HG03139 (cell line): Measurements from ENCODE around the gene ANKLE1.
"Not testable (repeated sequence)": the region's sequence is repeated elsewhere in the genome, so short reads cannot be mapped to it uniquely, and the experiment has no call there.

Experiments
- ATAC-seq: cut with Tn5 transposase; IDR thresholded peaks from one replicate; pipeline ENCODE4 v1.9.1; 2021; ENCODE audit not compliant: unreplicated experiment

The ANKLE1 gene

GRCh38 chr19:17279436-17279835 lies 2.3 kb upstream of the ANKLE1 start:
- no peak for ATAC-seq

- ATAC-seq: no peak
These were observed 906 bp downstream of the ANKLE1 start for GRCh38 chr19:17282488-17283125.

GRCh38 chr19:17283504-17283996 lies 1.8 kb downstream of the ANKLE1 start:
- ATAC-seq: no peak

- no peak for ATAC-seq
These were observed 3.9 kb downstream of the ANKLE1 start for GRCh38 chr19:17285415-17286135.

- no peak for ATAC-seq
These were observed 4.6 kb downstream of the ANKLE1 start for GRCh38 chr19:17286263-17286662.

- no peak for ATAC-seq
These were observed 5.1 kb downstream of the ANKLE1 start for GRCh38 chr19:17286752-17287151.

- no peak for ATAC-seq
These were observed 7.8 kb downstream of the ANKLE1 start for GRCh38 chr19:17289489-17289888.

GRCh38 chr19:17292301-17293074 lies 10.8 kb downstream of the ANKLE1 start:
- ATAC-seq: peak; percentile 75

GRCh38 chr19:17293605-17294004 lies 11.9 kb downstream of the ANKLE1 start:
- no peak for ATAC-seq

GRCh38 chr19:17294051-17294891 lies 12.6 kb downstream of the ANKLE1 start:
- ATAC-seq: no peak

GRCh38 chr19:17295551-17295950 lies 13.8 kb downstream of the ANKLE1 start:
- ATAC-seq: not testable (repeated sequence)

- no peak for ATAC-seq
These were observed 14.6 kb downstream of the ANKLE1 start for GRCh38 chr19:17296273-17296672.

- no peak for ATAC-seq
These were observed 15.3 kb downstream of the ANKLE1 start for GRCh38 chr19:17296976-17297375.

GRCh38 chr19:17300992-17301619 lies 19.4 kb downstream of the ANKLE1 start:
- no peak for ATAC-seq

- no peak for ATAC-seq
These were observed 20.9 kb downstream of the ANKLE1 start for GRCh38 chr19:17302391-17303166.

GRCh38 chr19:17303167-17303939 lies 21.7 kb downstream of the ANKLE1 start, which contains the start of gene ABHD8:
TSS of gene ABHD8 (minus strand) at chr19:17303425. CDS start at chr19:17301616, 1,809 bp downstream.
- peak; percentile 50 for ATAC-seq

- ATAC-seq: no peak
These were observed 22.2 kb downstream of the ANKLE1 start for GRCh38 chr19:17303940-17304267.

- ATAC-seq: no peak
These were observed 22.9 kb downstream of the ANKLE1 start for GRCh38 chr19:17304386-17305215.
